ENCODE measurements around the gene SPRR4. TPM values are rescaled to one million over a fixed set of nuclear protein-coding genes. Genes with fewer than 3 reads are reported as not detected.
A peak's percentile ranks its signal among the peaks of the same experiment; 100 is the strongest.

SPRR4 gene
- not detected for total RNA-seq (2021; fragmentation: NEBNext Ultra II Directional; extraction: Animal tissue kit (Norgen Biotek cat#: 25700))
- long read RNA-seq = 0 reads

- no peaks in the 10 kb centered on the region for H3K4me1 Mint-ChIP-seq (ENCODE audit: low read depth)
- no peak within 1 kb of the TSS for H3K27ac Mint-ChIP-seq
- H3K4me3 Mint-ChIP-seq = no peak within 1 kb of the TSS
- TF ChIP-seq CTCF (IDR thresholded peaks at IDR 0.05) = no peak
- H3K27me3 Mint-ChIP-seq (ENCODE audit: insufficient read depth) = peaks cover 3% of the 10 kb centered on the region
- no peak for DNase-seq
- H3K9me3 Mint-ChIP-seq = peaks cover 31% of the 10 kb centered on the region; the same call in 1 of the 2 replicates
- H3K36me3 Mint-ChIP-seq (ENCODE audit: low read depth) = no peaks in the 10 kb centered on the region; the same call in 1 of the 2 replicates
Measured at GRCh38 chr1:152970495-152970894, at the start of gene SPRR4. TSS of gene SPRR4 (plus strand) at chr1:152970648. CDS start at chr1:152971891, 1,243 bp downstream.

GRCh38 chr1:152924191-152924590 is 46.3 kb upstream of the SPRR4 start:
- Mint-ChIP-seq H3K4me3 (no peak overlapping the region), H3K27me3 (ENCODE audit: insufficient read depth) (peaks cover under 1% of the 10 kb centered on the region; the same call in 1 of the 2 replicates), H3K4me1 (ENCODE audit: low read depth) (no peaks in the 10 kb centered on the region), H3K9me3 (peaks cover 4% of the 10 kb centered on the region; the same call in 1 of the 2 replicates), H3K27ac (no peak overlapping the region), H3K36me3 (ENCODE audit: low read depth) (no peaks in the 10 kb centered on the region)
- TF ChIP-seq CTCF (IDR thresholded peaks at IDR 0.05) = no peak
- DNase-seq = no peak

GRCh38 chr1:152926091-152926490 is 44.4 kb upstream of the SPRR4 start:
- no peaks in the 10 kb centered on the region for H3K36me3 Mint-ChIP-seq (ENCODE audit: low read depth)

GRCh38 chr1:152928671-152929070 is 41.8 kb upstream of the SPRR4 start:
- TF ChIP-seq CTCF (IDR thresholded peaks at IDR 0.05) = no peak
- Mint-ChIP-seq H3K27ac (no peak overlapping the region), H3K36me3 (ENCODE audit: low read depth) (no peaks in the 10 kb centered on the region), H3K9me3 (peaks cover 4% of the 10 kb centered on the region; the same call in 1 of the 2 replicates), H3K4me3 (no peak overlapping the region), H3K27me3 (ENCODE audit: insufficient read depth) (no peaks in the 10 kb centered on the region; the same call in 1 of the 2 replicates), H3K4me1 (ENCODE audit: low read depth) (no peaks in the 10 kb centered on the region)
- DNase-seq = no peak

More at GRCh38 chr1:152926091-152926490, 44.4 kb upstream of the SPRR4 start:
- H3K4me1 Mint-ChIP-seq (ENCODE audit: low read depth) = no peaks in the 10 kb centered on the region
- peak; percentile 51 for DNase-seq
- H3K9me3 Mint-ChIP-seq = peaks cover 4% of the 10 kb centered on the region; the same call in 1 of the 2 replicates
- H3K4me3 Mint-ChIP-seq = no peak overlapping the region
- H3K27me3 Mint-ChIP-seq (ENCODE audit: insufficient read depth) = no peaks in the 10 kb centered on the region; the same call in 1 of the 2 replicates
- peak; percentile 73 for TF ChIP-seq CTCF (IDR thresholded peaks at IDR 0.05)
- no peak overlapping the region for H3K27ac Mint-ChIP-seq

GRCh38 chr1:152932170-152932811 is 38.2 kb upstream of the SPRR4 start:
- DNase-seq = no peak
- no peaks in the 10 kb centered on the region for H3K27me3 Mint-ChIP-seq (ENCODE audit: insufficient read depth)
- H3K9me3 Mint-ChIP-seq = peaks cover 4% of the 10 kb centered on the region; the same call in 1 of the 2 replicates
- H3K4me1 Mint-ChIP-seq (ENCODE audit: low read depth) = no peaks in the 10 kb centered on the region
- no peaks in the 10 kb centered on the region for H3K36me3 Mint-ChIP-seq (ENCODE audit: low read depth)
- no peak overlapping the region for H3K4me3 Mint-ChIP-seq
- no peak for TF ChIP-seq CTCF (IDR thresholded peaks at IDR 0.05)
- H3K27ac Mint-ChIP-seq = no peak overlapping the region
